Measurements from ENCODE around the gene KIF5C. TPM values are rescaled to one million over a fixed set of nuclear protein-coding genes. Genes with fewer than 3 reads are reported as not detected.

KIF5C gene
- total RNA-seq, 1 donor from 2014 or later, result 13.3 TPM

GRCh38 chr2:148981324-148981723 is 106.3 kb downstream of the KIF5C start:
- H3K27me3 ChIP-seq, result no peaks in the 10 kb centered on the region
- intact Hi-C loops (cut with DNase I), result loop anchor here (10.0 kb wide), 1 partner anchor 1037 kb away; no protein-coding TSS in a partner anchor
- TF ChIP-seq CTCF (IDR thresholded peaks at IDR 0.05), result no peak
- TF ChIP-seq POLR2AphosphoS5 (IDR thresholded peaks at IDR 0.05; ENCODE audit: insufficient read depth in 1 of 2, low read depth in 1 of 2), result no peak
- TF ChIP-seq POLR2A (IDR thresholded peaks at IDR 0.05), result no peak
- peaks cover 7% of the 10 kb centered on the region for H3K4me1 ChIP-seq
- H3K4me3 ChIP-seq, result no peak overlapping the region
- H3K36me3 ChIP-seq, result no peaks in the 10 kb centered on the region
- no peak for DNase-seq (ENCODE audit: extremely low spot score in 2 of 2)
- no peak overlapping the region for H3K27ac ChIP-seq
- no peaks in the 10 kb centered on the region for H3K9me3 ChIP-seq

- Histone ChIP-seq H3K4me1 (peaks cover 7% of the 10 kb centered on the region), H3K36me3 (no peaks in the 10 kb centered on the region), H3K9me3 (no peaks in the 10 kb centered on the region), H3K27ac (no peak overlapping the region), H3K27me3 (no peaks in the 10 kb centered on the region), H3K4me3 (no peak overlapping the region)
- intact Hi-C loops (cut with DNase I), result loop anchor here (10.0 kb wide), 1 partner anchor 1037 kb away; no protein-coding TSS in a partner anchor
- no peak for DNase-seq (ENCODE audit: extremely low spot score in 2 of 2)
- no peak for TF ChIP-seq POLR2AphosphoS5 (IDR thresholded peaks at IDR 0.05; ENCODE audit: insufficient read depth in 1 of 2, low read depth in 1 of 2)
- no peak for TF ChIP-seq CTCF (IDR thresholded peaks at IDR 0.05)
- no peak for TF ChIP-seq POLR2A (IDR thresholded peaks at IDR 0.05)
Measured at GRCh38 chr2:148981781-148982180, 106.8 kb downstream of the KIF5C start.

- Histone ChIP-seq H3K27me3 (no peaks in the 10 kb centered on the region), H3K4me3 (no peak overlapping the region), H3K9me3 (no peaks in the 10 kb centered on the region), H3K36me3 (no peaks in the 10 kb centered on the region), H3K4me1 (peaks cover 7% of the 10 kb centered on the region), H3K27ac (no peak overlapping the region)
- intact Hi-C loops (cut with DNase I), result loop anchor here (10.0 kb wide), 1 partner anchor 1037 kb away; no protein-coding TSS in a partner anchor
- TF ChIP-seq POLR2AphosphoS5 (IDR thresholded peaks at IDR 0.05; ENCODE audit: insufficient read depth in 1 of 2, low read depth in 1 of 2), result no peak
- no peak for TF ChIP-seq POLR2A (IDR thresholded peaks at IDR 0.05)
- TF ChIP-seq CTCF (IDR thresholded peaks at IDR 0.05), result no peak
- DNase-seq (ENCODE audit: extremely low spot score in 2 of 2), result no peak
Measured at GRCh38 chr2:148982282-148982681, 107.3 kb downstream of the KIF5C start.

GRCh38 chr2:148983896-148984295 is 108.9 kb downstream of the KIF5C start:
- Histone ChIP-seq H3K4me3 (no peak overlapping the region), H3K36me3 (no peaks in the 10 kb centered on the region), H3K27ac (no peak overlapping the region), H3K27me3 (no peaks in the 10 kb centered on the region), H3K9me3 (no peaks in the 10 kb centered on the region), H3K4me1 (peaks cover 7% of the 10 kb centered on the region)
- intact Hi-C loops (cut with DNase I), result loop anchor here (10.0 kb wide), 1 partner anchor 1039 kb away; no protein-coding TSS in a partner anchor
- DNase-seq (ENCODE audit: extremely low spot score in 2 of 2), result no peak
- no peak for TF ChIP-seq POLR2A (IDR thresholded peaks at IDR 0.05)
- TF ChIP-seq POLR2AphosphoS5 (IDR thresholded peaks at IDR 0.05; ENCODE audit: insufficient read depth in 1 of 2, low read depth in 1 of 2), result no peak
- no peak for TF ChIP-seq CTCF (IDR thresholded peaks at IDR 0.05)

GRCh38 chr2:148984449-148984848 is 109.4 kb downstream of the KIF5C start:
- Histone ChIP-seq H3K4me1 (peaks cover 2% of the 10 kb centered on the region), H3K9me3 (no peaks in the 10 kb centered on the region), H3K36me3 (no peaks in the 10 kb centered on the region), H3K27ac (no peak overlapping the region), H3K27me3 (no peaks in the 10 kb centered on the region), H3K4me3 (no peak overlapping the region)
- intact Hi-C loops (cut with DNase I), result loop anchor here (10.0 kb wide), 1 partner anchor 1040 kb away; no protein-coding TSS in a partner anchor
- no peak for DNase-seq (ENCODE audit: extremely low spot score in 2 of 2)
- TF ChIP-seq POLR2AphosphoS5 (IDR thresholded peaks at IDR 0.05; ENCODE audit: insufficient read depth in 1 of 2, low read depth in 1 of 2) (no peak), POLR2A (IDR thresholded peaks at IDR 0.05) (no peak), CTCF (IDR thresholded peaks at IDR 0.05) (no peak)
